Trophoblast cell (in vitro differentiated cells and primary cell): ENCODE data around the gene DGKD.

ENCODE experiments used
- DNase-seq, 2 donors: peaks; one replicate each; pipeline ENCODE4 v3.0.0-alpha.2; 2016
- H2AFZ ChIP-seq: 2 replicates; pipeline ENCODE4 v1.6.1; 2013; ENCODE audit warnings: low read length, moderate library complexity, mild to moderate bottlenecking; ENCODE audit not compliant: insufficient read depth, poor library complexity
- H2AK5ac ChIP-seq: 2 replicates; pipeline ENCODE4 v1.6.1; 2013; ENCODE audit warnings: mild to moderate bottlenecking, low read length
- H2BK120ac ChIP-seq: 2 replicates; pipeline ENCODE4 v1.6.1; 2013; ENCODE audit warnings: low read length, mild to moderate bottlenecking, moderate library complexity; ENCODE audit not compliant: insufficient read depth, poor library complexity
- H2BK12ac ChIP-seq: 2 replicates; pipeline ENCODE4 v1.6.1; 2013; ENCODE audit warnings: mild to moderate bottlenecking, low read length, moderate library complexity
- H2BK5ac ChIP-seq: 2 replicates; pipeline ENCODE4 v1.6.1; 2013; ENCODE audit warnings: low read length, low read depth, moderate library complexity, mild to moderate bottlenecking; ENCODE audit not compliant: poor library complexity
- H3K14ac ChIP-seq: 2 replicates; pipeline ENCODE4 v1.6.1; 2013; ENCODE audit warnings: mild to moderate bottlenecking, low read length
- H3K18ac ChIP-seq: 2 replicates; pipeline ENCODE4 v1.6.1; 2013; ENCODE audit warnings: mild to moderate bottlenecking, low read length
- H3K23ac ChIP-seq: 2 replicates; pipeline ENCODE4 v1.6.1; 2013; ENCODE audit warnings: low read length
- H3K27ac ChIP-seq: 2 replicates; pipeline ENCODE4 v1.5.1; 2013; ENCODE audit warnings: low read depth, mild to moderate bottlenecking, inconsistent platforms, low read length, moderate library complexity
- H3K27me3 ChIP-seq: 2 replicates; pipeline ENCODE4 v1.6.1; 2013; ENCODE audit warnings: inconsistent platforms, mild to moderate bottlenecking, low read length, moderate library complexity; ENCODE audit not compliant: insufficient read depth
- H3K36me3 ChIP-seq, 2 experiments: 1 replicate in 1 of 2; 2 replicates in 1 of 2; pipeline ENCODE4 v1.6.1; 2013; ENCODE audit warnings: low read length in 2 of 2, mild to moderate bottlenecking in 2 of 2, moderate library complexity in 1 of 2; ENCODE audit not compliant: insufficient read depth in 2 of 2, control insufficient read depth in 1 of 2
- H3K4ac ChIP-seq: 2 replicates; pipeline ENCODE4 v1.6.1; 2013; ENCODE audit warnings: low read depth, mild to moderate bottlenecking, low read length, moderate library complexity
- H3K4me1 ChIP-seq, 2 experiments: 1 replicate in 1 of 2; 2 replicates in 1 of 2; pipeline ENCODE4 v1.6.1; 2013; ENCODE audit warnings: low read length in 2 of 2, mild to moderate bottlenecking in 2 of 2, moderate library complexity in 1 of 2; ENCODE audit not compliant: insufficient read depth in 2 of 2, control insufficient read depth in 1 of 2
- H3K4me2 ChIP-seq: 2 replicates; pipeline ENCODE4 v1.6.1; 2013; ENCODE audit warnings: inconsistent platforms, mild to moderate bottlenecking, low read length, moderate library complexity
- H3K4me3 ChIP-seq: 2 replicates; pipeline ENCODE4 v1.5.1; 2013; ENCODE audit warnings: mild to moderate bottlenecking, low read depth, low read length, inconsistent platforms
- H3K79me1 ChIP-seq: one replicate; pipeline ENCODE4 v1.6.1; 2013; ENCODE audit warnings: low read length
- H3K79me2 ChIP-seq: 2 replicates; pipeline ENCODE4 v1.6.1; 2013; ENCODE audit warnings: low read length, mild to moderate bottlenecking; ENCODE audit not compliant: control insufficient read depth, insufficient read depth, poor library complexity
- H3K9ac ChIP-seq: 2 replicates; pipeline ENCODE4 v1.6.1; 2013; ENCODE audit warnings: mild to moderate bottlenecking, low read length
- H3K9me3 ChIP-seq: 2 replicates; pipeline ENCODE4 v1.6.1; 2013; ENCODE audit warnings: low read depth, mild to moderate bottlenecking, control low read depth, inconsistent platforms, low read length; ENCODE audit not compliant: insufficient read depth
- H4K12ac ChIP-seq: 2 replicates; pipeline ENCODE4 v1.6.1; 2013; ENCODE audit warnings: low read depth, mild to moderate bottlenecking, low read length, moderate library complexity
- H4K8ac ChIP-seq: 2 replicates; pipeline ENCODE4 v1.6.1; 2013; ENCODE audit warnings: low read depth, mild to moderate bottlenecking, low read length, moderate library complexity
- H4K91ac ChIP-seq: one replicate; pipeline ENCODE4 v1.6.1; 2013; ENCODE audit warnings: low read depth, mild to moderate bottlenecking, low read length, moderate library complexity
- WGBS: extraction: QIAGEN DNeasy Blood & Tissue Kit; methylation state at CpG from one replicate; pipeline ENCODE4 v1.1.7; 2013; ENCODE audit warnings: missing lambda C conversion rate; ENCODE audit not compliant: insufficient read length, insufficient coverage; ENCODE audit errors: extremely low coverage; 5-methylcytosine and 5-hydroxymethylcytosine counted together

The DGKD gene

GRCh38 chr2:233453111-233453915, 99.0 kb downstream of the DGKD start:
- Histone ChIP-seq H2BK120ac (no peak overlapping the region), H4K91ac (no peak overlapping the region), H2BK12ac (no peak overlapping the region), H3K18ac (no peak overlapping the region), H4K8ac (no peak overlapping the region), H3K27ac (no peak overlapping the region), H3K9me3 (no peaks in the 10 kb centered on the region), H3K4me3 (no peak overlapping the region), H3K79me1 (no peaks in the 10 kb centered on the region), H3K36me3 (peaks cover 46 to 53% of the 10 kb centered on the region in 2 experiments), H2AFZ (no peak overlapping the region), H3K23ac (no peak overlapping the region), H2AK5ac (no peak overlapping the region), H3K4me2 (no peak overlapping the region), H4K12ac (no peak overlapping the region), H3K14ac (no peak overlapping the region), H2BK5ac (no peak overlapping the region), H3K79me2 (no peaks in the 10 kb centered on the region), H3K4ac (no peak overlapping the region), H3K9ac (no peak overlapping the region), H3K27me3 (no peaks in the 10 kb centered on the region), H3K4me1 (no peaks in the 10 kb centered on the region)
- no peak for DNase-seq
- WGBS = no CpG with 5 or more reads among the region's 10 CpGs

GRCh38 chr2:233453916-233454315, 99.6 kb downstream of the DGKD start:
- no peak overlapping the region for H2BK5ac ChIP-seq
- no peaks in the 10 kb centered on the region for H3K79me2 ChIP-seq
- no peak for DNase-seq
- H3K27me3 ChIP-seq = no peaks in the 10 kb centered on the region
- H4K91ac ChIP-seq = no peak overlapping the region
- no peak overlapping the region for H3K4me2 ChIP-seq
- H3K27ac ChIP-seq = no peak overlapping the region
- H3K9me3 ChIP-seq = no peaks in the 10 kb centered on the region
- no peak overlapping the region for H4K12ac ChIP-seq
- peaks cover 50 to 56% of the 10 kb centered on the region in 2 experiments for H3K36me3 ChIP-seq
- no peak overlapping the region for H3K4ac ChIP-seq
- H4K8ac ChIP-seq = no peak overlapping the region
- H3K18ac ChIP-seq = no peak overlapping the region
- no peak overlapping the region for H2BK12ac ChIP-seq
- no peaks in the 10 kb centered on the region for H3K79me1 ChIP-seq
- H3K14ac ChIP-seq = no peak overlapping the region
- no peak overlapping the region for H2AFZ ChIP-seq
- H2AK5ac ChIP-seq = no peak overlapping the region
- no peak overlapping the region for H3K4me3 ChIP-seq
- whole genome bisulfite sequencing = no CpG with 5 or more reads among the region's 8 CpGs
- no peak overlapping the region for H3K23ac ChIP-seq
- H2BK120ac ChIP-seq = no peak overlapping the region
- H3K4me1 ChIP-seq = no peaks in the 10 kb centered on the region
- H3K9ac ChIP-seq = no peak overlapping the region

DNA sequence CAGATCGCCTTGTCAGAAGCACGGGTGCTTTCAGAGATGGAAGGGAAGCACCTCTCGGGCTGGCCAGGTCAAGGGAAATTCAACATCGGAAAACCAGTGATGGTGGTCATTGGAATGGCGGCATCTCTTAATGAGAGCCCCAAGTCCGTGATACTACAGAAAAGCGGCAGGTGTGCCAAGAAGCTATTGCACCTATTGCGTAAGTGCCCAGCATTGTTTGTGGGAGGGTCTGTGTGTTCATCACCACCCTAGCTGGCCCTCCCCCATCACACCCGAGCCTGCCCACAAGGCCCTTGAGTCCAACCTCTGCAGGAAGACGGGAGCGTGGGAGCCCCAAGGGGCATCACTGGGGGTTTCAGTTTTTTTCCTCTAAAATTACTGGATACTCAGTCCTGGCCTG, 100.7 kb downstream of the DGKD start:
- Histone ChIP-seq H2BK5ac (no peak overlapping the region), H3K9me3 (no peaks in the 10 kb centered on the region), H4K8ac (no peak overlapping the region), H3K18ac (no peak overlapping the region), H4K12ac (no peak overlapping the region), H2AFZ (no peak overlapping the region), H3K4me2 (no peak overlapping the region), H2AK5ac (no peak overlapping the region), H2BK120ac (no peak overlapping the region), H3K79me2 (no peaks in the 10 kb centered on the region), H3K36me3 (peaks cover 42 to 54% of the 10 kb centered on the region in 2 experiments), H3K4me1 (no peaks in the 10 kb centered on the region), H3K27ac (no peak overlapping the region), H3K14ac (no peak overlapping the region), H3K4me3 (no peak overlapping the region), H3K27me3 (no peaks in the 10 kb centered on the region), H2BK12ac (no peak overlapping the region), H3K79me1 (no peaks in the 10 kb centered on the region), H3K23ac (no peak overlapping the region), H4K91ac (no peak overlapping the region), H3K4ac (no peak overlapping the region), H3K9ac (no peak overlapping the region)
- DNase-seq = no peak
- no CpG with 5 or more reads among the region's 11 CpGs for WGBS

DNA sequence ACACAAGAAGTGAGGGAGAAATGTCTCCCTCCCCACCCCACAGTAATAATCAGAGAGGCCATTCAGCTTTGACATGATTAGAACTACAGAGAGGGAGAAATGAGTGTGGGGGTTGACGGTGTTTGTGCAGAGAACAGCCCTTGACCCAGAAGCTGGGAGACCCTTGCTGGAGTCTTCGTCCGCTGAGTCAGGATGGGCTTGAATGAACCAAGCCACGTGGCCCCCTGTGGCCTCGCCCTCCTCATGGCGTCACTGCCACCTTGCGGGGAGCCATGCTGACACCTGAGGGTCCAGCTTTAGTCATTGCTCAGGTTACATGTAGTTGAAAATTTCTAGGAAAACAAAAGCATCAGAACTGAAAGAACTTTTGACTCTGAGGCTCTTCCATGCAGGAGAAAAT, 101.2 kb downstream of the DGKD start:
- Histone ChIP-seq H3K23ac (no peak overlapping the region), H2BK120ac (no peak overlapping the region), H3K9ac (no peak overlapping the region), H2BK12ac (no peak overlapping the region), H3K14ac (no peak overlapping the region), H3K4me3 (no peak overlapping the region), H2AFZ (no peak overlapping the region), H4K12ac (no peak overlapping the region), H3K18ac (no peak overlapping the region), H3K27me3 (no peaks in the 10 kb centered on the region), H3K4ac (no peak overlapping the region), H2AK5ac (no peak overlapping the region), H3K27ac (no peak overlapping the region), H3K4me2 (no peak overlapping the region), H3K79me2 (no peaks in the 10 kb centered on the region), H3K36me3 (peaks cover 42 to 53% of the 10 kb centered on the region in 2 experiments), H4K8ac (no peak overlapping the region), H3K79me1 (no peaks in the 10 kb centered on the region), H3K4me1 (no peaks in the 10 kb centered on the region), H3K9me3 (no peaks in the 10 kb centered on the region), H2BK5ac (no peak overlapping the region), H4K91ac (no peak overlapping the region)
- WGBS = no CpG with 5 or more reads among the region's 7 CpGs
- no peak for DNase-seq
